K562 treated with DMSO at 1 percent for 4 hours (cell line): ENCODE data around the gene TRAFD1. TPM values are rescaled to one million over a fixed set of nuclear protein-coding genes. Genes with fewer than 3 reads are reported as not detected.

ENCODE experiments used
- total RNA-seq: library from RNA; unstranded; fragments of 300-600 nt; gene quantifications from 2 replicates; pipeline ENCODE4 v1.2.3, GENCODE V29; 2022; ENCODE audit not compliant: insufficient read depth

TRAFD1 gene, protein sequence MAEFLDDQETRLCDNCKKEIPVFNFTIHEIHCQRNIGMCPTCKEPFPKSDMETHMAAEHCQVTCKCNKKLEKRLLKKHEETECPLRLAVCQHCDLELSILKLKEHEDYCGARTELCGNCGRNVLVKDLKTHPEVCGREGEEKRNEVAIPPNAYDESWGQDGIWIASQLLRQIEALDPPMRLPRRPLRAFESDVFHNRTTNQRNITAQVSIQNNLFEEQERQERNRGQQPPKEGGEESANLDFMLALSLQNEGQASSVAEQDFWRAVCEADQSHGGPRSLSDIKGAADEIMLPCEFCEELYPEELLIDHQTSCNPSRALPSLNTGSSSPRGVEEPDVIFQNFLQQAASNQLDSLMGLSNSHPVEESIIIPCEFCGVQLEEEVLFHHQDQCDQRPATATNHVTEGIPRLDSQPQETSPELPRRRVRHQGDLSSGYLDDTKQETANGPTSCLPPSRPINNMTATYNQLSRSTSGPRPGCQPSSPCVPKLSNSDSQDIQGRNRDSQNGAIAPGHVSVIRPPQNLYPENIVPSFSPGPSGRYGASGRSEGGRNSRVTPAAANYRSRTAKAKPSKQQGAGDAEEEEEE
- 59.4 and 63.9 TPM in 2 replicates for total RNA-seq

DNA sequence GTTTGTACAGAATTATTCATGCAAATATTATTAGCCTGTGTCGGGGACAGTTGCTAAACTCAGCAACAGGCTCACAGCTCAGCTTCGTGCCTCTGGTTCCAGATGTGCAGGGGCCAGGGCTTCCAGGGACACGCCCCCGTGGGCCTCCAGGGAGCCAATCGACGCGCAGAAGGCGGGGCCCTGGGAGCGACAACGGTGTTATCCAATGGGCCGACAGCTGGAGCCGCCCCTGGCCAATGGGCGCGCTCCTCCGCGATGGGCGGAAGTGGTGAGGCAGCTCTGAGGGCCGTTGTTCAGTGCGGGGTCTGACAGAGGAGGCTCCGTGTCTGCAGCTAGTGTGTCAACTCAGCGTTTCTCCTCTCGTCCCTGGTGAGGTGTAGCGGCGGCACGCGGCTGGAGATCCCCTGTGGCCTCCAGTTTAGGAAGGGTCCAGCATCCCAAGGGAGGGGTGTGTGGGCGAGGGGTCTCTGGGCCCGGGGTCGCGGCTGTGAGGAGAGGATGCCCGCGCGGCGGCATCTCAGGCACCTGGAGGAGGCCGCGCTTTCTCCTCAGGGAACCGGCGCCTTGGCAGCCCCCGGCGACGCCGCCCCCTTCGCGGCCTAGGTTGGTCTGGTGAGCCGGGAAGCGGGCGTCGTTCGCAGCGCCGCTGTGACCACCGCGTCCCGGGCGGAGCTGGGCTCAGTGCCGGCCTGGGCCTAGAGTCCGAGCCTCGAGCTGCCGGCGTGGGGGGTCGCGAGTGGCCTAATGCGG is at the start of gene TRAFD1:
TRAFD1 (plus strand) TSS at position 311 of the 750 bp plus-strand sequence. CDS start 4,963 bp downstream, outside the sequence.

GRCh38 chr12:112108202-112109079 is 16.9 kb upstream of the TRAFD1 start, which contains the start of gene NAA25:
Gene NAA25 (minus strand): TSS chr12:112108783. CDS start chr12:112108773, 10 bp downstream.

Other genes with a start within 250 kb of the TRAFD1 start
- gene TMEM116, start 112.4 kb upstream of the TRAFD1 start, total RNA-seq: 14.6 and 18.6 TPM in 2 replicates
- 181 and 189 TPM in 2 replicates for gene ERP29, start 112.1 kb upstream of the TRAFD1 start, total RNA-seq
- gene NAA25, start 16.8 kb upstream of the TRAFD1 start, total RNA-seq: 6.2 and 8.1 TPM in 2 replicates